Measurements from ENCODE around the gene ACOX2. TPM values are rescaled to one million over a fixed set of nuclear protein-coding genes. Genes with fewer than 3 reads are reported as not detected.

The ACOX2 gene
- total and polyA plus RNA-seq, 2 of the 13 experiments (the other 11 are each of a cell fraction or from before 2014, with no cell fraction given), result 42.6 to 98.5 TPM

- TF ChIP-seq ZNF18 (CRISPR knock-in tag; IDR thresholded peaks at IDR 0.05; ENCODE audit: insufficient replicate concordance) (no peak), IKZF4 (CRISPR knock-in tag; IDR thresholded peaks at IDR 0.05; ENCODE audit: borderline replicate concordance, low read depth, not compliant biosample characterization) (no peak), TMF1 (CRISPR knock-in tag; IDR thresholded peaks at IDR 0.05; ENCODE audit: low read depth) (0 out of 2 replicates have a peak, but pooled peaks have one; percentile 36), ZNF687 (CRISPR knock-in tag; IDR thresholded peaks at IDR 0.05) (peak; percentile 73), KDM3A (CRISPR knock-in tag; IDR thresholded peaks at IDR 0.05; ENCODE audit: low read depth) (0 out of 2 replicates have a peak, but pooled peaks have one; percentile 10), MAX (IDR thresholded peaks at IDR 0.05) (peak; percentile 36; the same call in 1 of the 2 replicates), HDAC1 (CRISPR knock-in tag; IDR thresholded peaks at IDR 0.05) (peak; percentile 4; the same call in 1 of the 2 replicates), ZFY (CRISPR knock-in tag; IDR thresholded peaks at IDR 0.05) (peak; percentile 14; the same call in 1 of the 2 replicates), CEBPG (CRISPR knock-in tag; IDR thresholded peaks at IDR 0.05) (peak; percentile 80), ETV5 (CRISPR knock-in tag; IDR thresholded peaks at IDR 0.05; ENCODE audit: borderline replicate concordance) (peak; percentile 24; the same call in 1 of the 2 replicates), ZNF570 (CRISPR knock-in tag; IDR thresholded peaks at IDR 0.05; ENCODE audit: borderline replicate concordance) (no peak), ZNF557 (CRISPR knock-in tag; IDR thresholded peaks at IDR 0.05) (0 out of 2 replicates have a peak, but pooled peaks have one; percentile 39), SAP130 (CRISPR knock-in tag; IDR thresholded peaks at IDR 0.05; ENCODE audit: low read depth) (peak; percentile 24; the same call in 1 of the 2 replicates)
These were observed 14.9 kb downstream of the ACOX2 start (continued) for GRCh38 chr3:58521917-58522631.
